SKM-1 (cell line): ENCODE results near the gene TMEM134.

Experiments used
- DNase-seq: peaks from one replicate; lab custom pipeline; 2025; ENCODE audit not compliant: unreplicated experiment; lab: John Stamatoyannopoulos, UW

Gene TMEM134

GRCh38 chr11:67463680-67464410 is 5.2 kb downstream of the TMEM134 start:
- peak; percentile 20 for DNase-seq

- no peak for DNase-seq
Observed at GRCh38 chr11:67463186-67463585, 5.9 kb downstream of the TMEM134 start.

- no peak for DNase-seq
Observed at GRCh38 chr11:67458266-67458665, 10.8 kb downstream of the TMEM134 start.

GRCh38 chr11:67457453-67457852 is 11.6 kb downstream of the TMEM134 start:
- no peak for DNase-seq

- no peak for DNase-seq
Observed at GRCh38 chr11:67456068-67456705, 12.9 kb downstream of the TMEM134 start.

- DNase-seq = no peak
Observed at GRCh38 chr11:67455054-67455453, 14.0 kb downstream of the TMEM134 start, which contains the start of gene CABP4. Gene CABP4 (plus strand): TSS chr11:67455354. CDS start chr11:67455424, 70 bp downstream.

GRCh38 chr11:67453816-67454732 is 15.0 kb downstream of the TMEM134 start:
- no peak for DNase-seq

- no peak for DNase-seq
Observed at GRCh38 chr11:67452141-67452952, 16.7 kb downstream of the TMEM134 start, which contains the start of gene GPR152. Gene GPR152 (minus strand): TSS chr11:67452729. CDS start chr11:67452724, 5 bp downstream.

GRCh38 chr11:67451658-67451976 is 17.4 kb downstream of the TMEM134 start:
- no peak for DNase-seq

GRCh38 chr11:67450796-67451657 is 18.0 kb downstream of the TMEM134 start:
- no peak for DNase-seq

- peak; percentile 46 for DNase-seq
Observed at GRCh38 chr11:67449116-67449844, 19.8 kb downstream of the TMEM134 start.

GRCh38 chr11:67448220-67448609 is 20.8 kb downstream of the TMEM134 start:
- DNase-seq = no peak

GRCh38 chr11:67445515-67445914 is 23.5 kb downstream of the TMEM134 start:
- DNase-seq = no peak

GRCh38 chr11:67442504-67443404 is 26.3 kb downstream of the TMEM134 start:
- no peak for DNase-seq

- no peak for DNase-seq
Observed at GRCh38 chr11:67441731-67442351, 27.2 kb downstream of the TMEM134 start.

- DNase-seq = no peak
Observed at GRCh38 chr11:67441098-67441563, 27.9 kb downstream of the TMEM134 start.
